HepG2 (cell line): ENCODE results near the gene PARN. TPM values are rescaled to one million over a fixed set of nuclear protein-coding genes. Genes with fewer than 3 reads are reported as not detected.

ENCODE experiments used
- CHD4 ChIP-seq: fragments of 200-600 bp; sonication (generic); IDR thresholded peaks from 2 replicates; pipeline ENCODE4 v1.7.0; 2017; ENCODE audit warnings: mild to moderate bottlenecking, low read length, borderline replicate concordance
- PHF5A ChIP-seq: IDR thresholded peaks from one replicate; pipeline ENCODE4 v1.6.1; 2018; ENCODE audit warnings: low read depth, missing genetic modification reagents; ENCODE audit not compliant: unreplicated experiment
- THAP8 ChIP-seq: sonication (generic); formaldehyde crosslinking; IDR thresholded peaks from 2 replicates; pipeline ENCODE4 v1.5.1; 2020; ENCODE audit warnings: missing genetic modification reagents, mild to moderate bottlenecking, borderline replicate concordance
- U2AF1 ChIP-seq: fragments of 200-400 bp; formaldehyde crosslinking; optimal IDR thresholded peaks from 2 replicates; pipeline ENCODE3; 2017; ENCODE audit warnings: mild to moderate bottlenecking, low read depth, low read length
- ZMYM3 ChIP-seq: sonication (generic); formaldehyde crosslinking; IDR thresholded peaks from 2 replicates; pipeline ENCODE4 v1.5.1; 2020; ENCODE audit warnings: mild to moderate bottlenecking, missing genetic modification reagents
- ZNF460 ChIP-seq: sonication (generic); formaldehyde crosslinking; IDR thresholded peaks from 2 replicates; pipeline ENCODE4 v1.5.1; 2020; ENCODE audit warnings: missing genetic modification reagents, mild to moderate bottlenecking, borderline replicate concordance
- ZNF501 ChIP-seq: sonication (generic); formaldehyde crosslinking; IDR thresholded peaks from 2 replicates; pipeline ENCODE4 v1.5.1; 2020; ENCODE audit warnings: mild to moderate bottlenecking, moderate library complexity, missing genetic modification reagents
- ZNF770 ChIP-seq: sonication (generic); formaldehyde crosslinking; IDR thresholded peaks from 2 replicates; pipeline ENCODE4 v1.5.0; 2020; ENCODE audit warnings: mild to moderate bottlenecking, missing genetic modification reagents
- polyA plus RNA-seq, 8 experiments: library from polyadenylated mRNA; depleted of rRNA in 3 of 8; stranded (reverse) in 7 of 8; unstranded in 1 of 8; fragments of >200 nt; fragmentation: Illumina TruSeq in 4 of 8; extraction: Trizol in 4 of 8; gene quantifications; 2 replicates each; pipeline versions ENCODE4 v1.2.1 to v1.2.3, GENCODE V29; 2011 to 2016; ENCODE audit warnings: low read depth in 4 of 8, missing spikeins in 1 of 8, mixed read lengths in 1 of 8; ENCODE audit not compliant: insufficient read depth in 1 of 8
- total RNA-seq, 5 experiments: library from RNA; depleted of rRNA; stranded (reverse); fragments of >200 nt; fragmentation: Illumina TruSeq; extraction: Trizol; gene quantifications; 2 replicates each; pipeline ENCODE4 v1.2.3, GENCODE V29; 2016; ENCODE audit warnings: low read depth in 1 of 5
- TF ChIP-seq, protein P1 (sequence below): sonication (generic); formaldehyde crosslinking; IDR thresholded peaks from 2 replicates; pipeline ENCODE4 v1.4.0; 2020; ENCODE audit warnings: missing genetic modification reagents, borderline replicate concordance
- TF ChIP-seq, protein P2 (sequence below): IDR thresholded peaks from 2 replicates; pipeline ENCODE4 v1.6.1; 2016; ENCODE audit warnings: low read depth, borderline replicate concordance

Gene PARN
- total and polyA plus RNA-seq, 2 of the 13 experiments (the other 11 are each of a cell fraction or from before 2014, with no cell fraction given) = 13.3 to 47.6 TPM

DNA sequence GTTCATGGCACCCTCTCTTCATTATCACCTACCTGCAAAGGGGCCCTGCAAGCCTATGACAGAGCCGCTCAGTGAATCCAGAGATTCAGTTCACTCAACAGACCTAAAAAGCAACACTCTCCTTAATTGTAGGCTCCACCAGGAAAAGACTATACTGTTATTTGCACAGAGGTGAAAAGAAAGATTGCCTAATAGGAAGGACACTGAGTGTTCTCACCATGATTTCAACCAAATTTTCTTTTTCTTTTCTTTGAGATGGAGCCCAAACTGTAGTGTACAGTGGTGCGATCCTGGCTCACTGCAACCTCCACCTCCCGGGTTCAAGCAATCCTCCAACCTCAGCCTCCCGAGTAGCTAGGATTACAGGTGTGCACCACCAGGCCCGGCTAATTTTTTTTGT, 104.5 kb downstream of the PARN start (continued):
- TF ChIP-seq, protein P1, sequence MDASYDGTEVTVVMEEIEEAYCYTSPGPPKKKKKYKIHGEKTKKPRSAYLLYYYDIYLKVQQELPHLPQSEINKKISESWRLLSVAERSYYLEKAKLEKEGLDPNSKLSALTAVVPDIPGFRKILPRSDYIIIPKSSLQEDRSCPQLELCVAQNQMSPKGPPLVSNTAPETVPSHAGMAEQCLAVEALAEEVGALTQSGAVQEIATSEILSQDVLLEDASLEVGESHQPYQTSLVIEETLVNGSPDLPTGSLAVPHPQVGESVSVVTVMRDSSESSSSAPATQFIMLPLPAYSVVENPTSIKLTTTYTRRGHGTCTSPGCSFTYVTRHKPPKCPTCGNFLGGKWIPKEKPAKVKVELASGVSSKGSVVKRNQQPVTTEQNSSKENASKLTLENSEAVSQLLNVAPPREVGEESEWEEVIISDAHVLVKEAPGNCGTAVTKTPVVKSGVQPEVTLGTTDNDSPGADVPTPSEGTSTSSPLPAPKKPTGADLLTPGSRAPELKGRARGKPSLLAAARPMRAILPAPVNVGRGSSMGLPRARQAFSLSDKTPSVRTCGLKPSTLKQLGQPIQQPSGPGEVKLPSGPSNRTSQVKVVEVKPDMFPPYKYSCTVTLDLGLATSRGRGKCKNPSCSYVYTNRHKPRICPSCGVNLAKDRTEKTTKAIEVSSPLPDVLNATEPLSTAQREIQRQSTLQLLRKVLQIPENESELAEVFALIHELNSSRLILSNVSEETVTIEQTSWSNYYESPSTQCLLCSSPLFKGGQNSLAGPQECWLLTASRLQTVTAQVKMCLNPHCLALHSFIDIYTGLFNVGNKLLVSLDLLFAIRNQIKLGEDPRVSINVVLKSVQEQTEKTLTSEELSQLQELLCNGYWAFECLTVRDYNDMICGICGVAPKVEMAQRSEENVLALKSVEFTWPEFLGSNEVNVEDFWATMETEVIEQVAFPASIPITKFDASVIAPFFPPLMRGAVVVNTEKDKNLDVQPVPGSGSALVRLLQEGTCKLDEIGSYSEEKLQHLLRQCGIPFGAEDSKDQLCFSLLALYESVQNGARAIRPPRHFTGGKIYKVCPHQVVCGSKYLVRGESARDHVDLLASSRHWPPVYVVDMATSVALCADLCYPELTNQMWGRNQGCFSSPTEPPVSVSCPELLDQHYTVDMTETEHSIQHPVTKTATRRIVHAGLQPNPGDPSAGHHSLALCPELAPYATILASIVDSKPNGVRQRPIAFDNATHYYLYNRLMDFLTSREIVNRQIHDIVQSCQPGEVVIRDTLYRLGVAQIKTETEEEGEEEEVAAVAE = no peak
- TF ChIP-seq ZNF460 (CRISPR knock-in tag) (peak; percentile 51; the same call in 1 of the 2 replicates), ZNF501 (0 out of 2 replicates have a peak, but pooled peaks have one; percentile 49), PHF5A (CRISPR knock-in tag) (no peak), ZMYM3 (CRISPR knock-in tag) (no peak), CHD4 (no peak), U2AF1 (no peak), ZNF770 (CRISPR knock-in tag) (peak; percentile 37; the same call in 1 of the 2 replicates), THAP8 (no peak)
- TF ChIP-seq, protein P2, sequence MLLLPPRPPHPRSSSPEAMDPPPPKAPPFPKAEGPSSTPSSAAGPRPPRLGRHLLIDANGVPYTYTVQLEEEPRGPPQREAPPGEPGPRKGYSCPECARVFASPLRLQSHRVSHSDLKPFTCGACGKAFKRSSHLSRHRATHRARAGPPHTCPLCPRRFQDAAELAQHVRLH = no peak
